Activated effector memory CD4-positive, alpha-beta T cell treated with anti-CD3 and anti-CD28 coated beads, Interleukin-2, amount 50 U/mL, for 16 hours (primary cell): ENCODE data around the gene MIAT.

ENCODE experiments used
- DNase-seq: peaks from one replicate; pipeline ENCODE4 v3.0.0-alpha.2; 2020

MIAT gene

DNA sequence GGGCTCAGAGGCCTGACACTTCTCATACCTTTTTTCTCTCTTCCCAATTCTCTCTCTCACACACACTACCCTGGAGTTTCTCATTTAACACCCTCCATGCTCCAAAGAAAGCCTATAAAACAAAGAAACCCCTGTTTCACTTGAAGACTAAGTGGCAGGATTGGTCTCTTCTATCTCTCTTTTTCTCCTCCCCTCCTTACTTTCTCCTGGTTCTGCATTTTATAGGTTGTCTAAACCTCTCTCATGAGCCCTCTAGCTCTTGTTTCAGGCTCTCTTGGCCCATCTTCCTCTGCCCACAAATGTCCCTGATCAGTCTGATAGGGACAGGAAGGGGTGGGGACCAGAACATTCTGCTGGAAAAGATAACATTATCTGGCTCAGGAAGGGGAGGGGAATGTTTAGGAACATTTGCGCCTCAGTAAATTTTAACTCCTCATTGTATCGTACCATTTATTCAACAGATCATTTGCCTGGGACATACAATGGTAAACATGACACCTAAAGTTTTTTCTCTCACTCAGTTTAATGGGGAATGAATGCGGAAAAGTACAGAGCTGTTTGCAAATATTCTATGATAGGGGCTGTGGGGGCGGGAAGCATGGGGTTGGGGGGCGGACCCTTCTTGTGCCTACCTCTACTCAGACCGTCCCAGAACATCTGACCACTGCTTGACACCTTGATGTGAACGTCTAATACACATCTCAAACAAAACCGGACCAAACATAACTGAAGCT lies 24.8 kb upstream of the MIAT start:
- no peak for DNase-seq

DNA sequence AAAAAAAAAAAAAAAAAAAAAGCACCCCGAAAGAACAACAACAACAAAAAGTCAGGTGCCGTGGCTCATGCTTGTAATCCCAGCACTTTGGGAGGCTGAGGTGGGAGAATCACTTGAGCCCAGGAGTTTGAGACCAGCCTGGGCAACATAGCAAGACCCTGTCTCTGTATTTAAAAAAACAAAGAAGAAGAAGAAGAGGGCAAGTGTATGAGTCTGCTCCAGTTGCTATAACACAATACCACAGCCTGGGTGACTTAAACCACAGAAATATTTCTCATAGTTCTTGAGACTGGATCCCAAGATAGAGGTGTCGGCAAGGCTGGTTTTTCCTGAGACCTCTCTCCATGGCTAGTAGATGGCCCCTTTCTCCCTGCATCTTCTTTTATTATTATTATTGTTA lies 23.2 kb upstream of the MIAT start:
- no peak for DNase-seq

DNA sequence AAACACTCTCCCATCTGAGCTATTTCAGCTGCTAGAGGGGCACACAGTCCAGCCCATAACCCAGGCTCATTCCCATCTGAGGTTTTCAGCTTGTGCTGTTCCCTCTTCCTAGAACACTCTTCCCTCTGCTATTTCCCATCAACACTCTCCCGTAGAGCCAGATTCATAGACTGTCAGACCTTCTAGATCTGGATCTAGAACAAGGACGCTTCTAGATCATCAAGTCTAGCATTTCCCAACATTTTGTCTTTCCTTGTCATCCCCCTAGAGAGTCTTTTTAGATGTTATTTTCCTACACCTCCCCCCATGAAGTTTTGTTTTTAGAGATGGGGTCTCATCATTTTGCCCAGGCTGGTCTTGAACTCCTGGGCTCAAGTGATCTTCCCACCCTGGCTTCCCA lies 22.3 kb upstream of the MIAT start:
- no peak for DNase-seq

GRCh38 chr22:26636296-26636695 lies 21.1 kb upstream of the MIAT start:
- DNase-seq: no peak

- DNase-seq: peak; percentile 93
These were observed 14.6 kb upstream of the MIAT start for GRCh38 chr22:26642465-26643417.

- no peak for DNase-seq
These were observed 13.8 kb upstream of the MIAT start for GRCh38 chr22:26643418-26644100.

DNA sequence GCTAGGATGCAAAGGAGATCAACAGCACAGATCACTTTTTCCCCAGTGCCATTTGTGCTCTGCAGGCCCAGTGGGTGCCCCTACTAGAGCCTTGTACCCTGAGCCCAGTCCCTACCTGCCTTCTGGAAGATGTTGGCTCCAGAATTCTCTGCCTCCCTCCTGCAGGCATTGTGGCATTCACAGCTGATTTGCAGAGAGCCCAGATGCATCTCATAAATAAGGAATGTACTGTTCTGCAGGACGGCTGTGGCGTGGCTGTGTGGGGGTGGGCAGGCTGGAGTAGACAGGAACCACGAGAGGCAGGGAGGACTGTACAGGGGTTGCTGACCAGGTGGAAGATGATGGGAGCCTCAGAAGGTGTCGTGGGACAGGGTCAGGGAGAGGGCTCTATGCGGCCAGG lies 11.2 kb upstream of the MIAT start:
- DNase-seq: no peak

- peak; percentile 74 for DNase-seq
These were observed 9.3 kb upstream of the MIAT start for GRCh38 chr22:26648011-26648497.

DNA sequence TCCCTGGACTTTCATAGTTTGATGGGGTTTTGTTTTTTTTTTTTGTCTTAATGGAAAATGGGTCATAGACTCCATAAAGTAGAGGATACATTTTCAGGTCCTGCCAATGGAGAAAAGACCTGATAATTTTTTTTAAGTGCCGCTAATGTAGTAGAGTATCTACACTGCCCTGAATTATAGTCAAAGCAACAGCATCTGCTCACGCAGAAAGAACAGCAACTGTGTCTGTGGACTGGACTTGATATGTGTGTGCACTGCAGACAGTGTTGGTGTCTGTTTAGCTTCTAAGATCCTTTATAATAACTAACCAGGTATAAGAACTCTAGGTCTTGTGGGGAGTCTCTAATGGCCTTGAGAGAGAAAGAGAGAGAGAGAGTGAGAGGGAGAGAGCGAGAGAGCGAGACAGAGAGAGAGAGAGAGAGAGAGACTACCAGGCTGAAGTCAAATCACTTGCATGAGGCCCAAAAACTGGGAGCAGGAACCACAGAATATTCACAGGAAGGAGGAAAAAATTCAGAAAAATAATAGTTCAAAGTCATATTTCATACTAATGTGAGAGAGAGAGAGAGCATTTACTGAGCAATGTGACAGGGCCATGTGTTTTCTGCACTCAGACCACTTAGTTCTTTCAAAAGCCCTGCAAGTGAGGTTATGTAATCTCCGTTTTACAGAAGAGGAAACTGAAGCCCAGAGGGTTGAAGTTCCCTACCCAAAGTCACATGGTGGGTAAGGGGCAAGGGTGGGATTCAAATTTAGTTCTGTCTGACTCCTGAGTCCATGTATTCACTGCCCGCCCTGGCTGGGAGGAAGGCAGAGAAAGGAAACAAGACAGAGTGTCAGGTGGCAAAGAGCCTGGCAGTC lies 8.6 kb upstream of the MIAT start:
- DNase-seq: no peak

DNA sequence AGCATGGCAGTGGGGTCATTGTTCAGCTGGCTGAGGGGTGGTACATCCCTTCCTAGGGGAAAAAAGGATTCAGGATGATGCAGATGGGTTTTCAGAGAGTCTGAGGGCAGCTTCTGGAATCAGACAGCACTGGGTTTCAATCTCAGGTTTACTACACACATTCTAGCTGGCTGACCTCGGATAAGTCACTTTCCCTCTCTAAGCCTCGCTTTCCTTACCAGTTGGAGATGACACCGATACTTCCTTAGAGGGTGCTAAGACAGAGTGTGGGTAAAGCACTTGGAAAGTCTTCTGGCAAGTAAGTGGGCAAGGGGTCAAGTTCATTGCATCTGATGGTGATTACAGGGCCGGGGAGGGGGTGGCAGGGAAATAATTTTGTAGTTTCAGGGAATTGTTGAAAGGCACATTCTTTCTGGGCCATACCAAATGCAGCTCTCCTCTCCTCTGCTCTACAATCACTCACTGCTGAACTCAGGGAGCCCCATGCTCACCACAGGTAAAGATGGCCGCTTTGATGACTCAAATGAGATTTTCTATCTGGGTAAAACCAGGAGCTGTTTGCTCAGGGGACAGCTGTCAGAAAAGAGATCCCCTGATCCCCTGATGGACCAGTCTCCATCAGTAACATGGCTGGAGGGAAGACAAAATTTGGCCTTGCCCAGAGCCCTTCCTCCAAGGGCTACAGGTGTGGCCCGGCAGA lies 6.5 kb upstream of the MIAT start:
- DNase-seq: no peak

GRCh38 chr22:26651815-26652214 lies 5.6 kb upstream of the MIAT start:
- no peak for DNase-seq

DNA sequence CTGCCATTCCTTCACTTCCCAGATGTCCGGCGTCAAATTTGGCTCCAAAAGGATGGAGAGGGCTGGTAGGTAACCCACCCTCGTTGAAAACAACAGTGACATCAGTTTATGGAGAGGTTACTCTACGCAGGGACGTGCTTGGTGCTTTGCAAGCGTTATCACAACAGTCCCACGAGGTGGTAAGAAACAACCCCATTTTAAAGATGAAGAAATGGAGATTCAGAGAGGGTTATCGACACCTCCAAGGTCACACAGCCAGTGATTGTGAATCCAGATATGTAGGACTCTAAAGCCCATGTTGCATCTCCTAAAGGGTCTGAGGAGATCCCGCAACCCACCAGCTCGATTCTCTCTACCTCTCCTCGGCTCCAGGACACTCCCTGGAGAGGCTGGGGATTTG lies 773 bp downstream of the MIAT start:
- DNase-seq: no peak

DNA sequence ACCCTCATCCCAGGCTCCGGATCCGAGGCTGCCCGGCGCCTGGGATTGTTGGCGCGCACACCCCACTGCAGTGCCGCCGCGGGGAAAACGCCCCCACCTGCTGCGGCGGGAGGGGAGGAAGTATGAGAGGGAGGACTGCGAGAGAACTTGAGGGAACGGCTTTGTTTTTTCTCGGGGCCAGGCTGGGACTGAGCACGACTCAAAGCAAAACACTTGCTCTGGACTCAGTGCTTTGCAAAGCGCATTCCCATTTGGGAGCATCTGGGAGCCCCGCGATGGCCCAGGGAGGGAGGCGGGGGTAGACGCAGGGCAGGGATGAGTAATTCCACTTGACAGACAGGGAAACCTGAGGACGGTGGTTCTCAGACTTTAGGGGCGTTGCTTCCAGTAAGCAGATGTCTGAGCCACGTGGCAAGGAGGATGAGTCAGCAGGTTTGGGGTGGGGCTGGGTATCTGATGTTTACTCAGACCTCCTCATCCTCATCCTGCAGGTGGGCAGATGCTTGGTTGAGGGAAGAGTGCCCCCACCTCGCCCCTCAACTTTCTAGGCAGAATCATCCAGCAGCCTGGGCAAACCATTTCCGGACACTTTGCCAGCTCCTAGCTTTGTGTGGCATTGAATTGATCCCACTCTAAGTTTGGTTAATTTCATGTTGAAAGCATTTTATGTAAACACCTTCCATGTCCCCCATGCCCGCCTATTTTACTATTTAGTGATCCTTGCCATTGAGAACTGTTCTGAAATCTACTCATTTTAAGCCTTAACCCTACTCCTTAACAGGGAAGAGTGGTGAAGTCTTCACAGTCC lies 1.5 kb downstream of the MIAT start:
- DNase-seq: peak; percentile 93

GRCh38 chr22:26660356-26660755 lies 3.0 kb downstream of the MIAT start:
- DNase-seq: no peak

DNA sequence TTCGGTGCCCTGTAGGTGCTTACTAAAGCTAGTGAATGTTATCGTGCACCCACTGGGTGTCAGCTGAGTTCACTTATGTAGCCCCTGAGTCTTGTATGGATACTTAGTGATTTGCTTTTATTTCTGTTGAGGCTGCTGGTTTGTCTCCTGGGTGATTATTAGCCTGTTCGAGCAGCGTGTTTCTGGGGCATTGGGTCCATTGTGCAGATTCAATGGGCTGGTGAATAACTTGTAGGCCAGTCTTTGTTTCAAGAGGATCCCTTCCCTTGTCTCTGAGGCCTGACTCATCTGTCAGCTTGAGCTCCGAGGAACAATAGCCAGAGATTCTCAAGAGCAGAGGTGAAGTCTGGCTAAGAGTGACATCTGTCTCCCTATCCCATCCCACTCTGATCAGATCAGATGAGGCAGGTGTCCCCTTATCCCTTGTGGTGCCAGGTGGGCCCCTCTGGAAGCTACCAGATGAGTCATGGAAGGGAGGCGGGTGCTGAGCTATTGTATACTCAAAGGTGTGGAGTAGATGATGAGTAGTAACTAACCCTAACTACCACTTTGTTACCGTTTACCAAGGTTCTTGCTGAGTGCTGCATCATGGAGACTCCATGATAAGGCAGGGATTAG lies 3.7 kb downstream of the MIAT start:
- DNase-seq: no peak

GRCh38 chr22:26662160-26662559 lies 4.8 kb downstream of the MIAT start:
- no peak for DNase-seq

DNA sequence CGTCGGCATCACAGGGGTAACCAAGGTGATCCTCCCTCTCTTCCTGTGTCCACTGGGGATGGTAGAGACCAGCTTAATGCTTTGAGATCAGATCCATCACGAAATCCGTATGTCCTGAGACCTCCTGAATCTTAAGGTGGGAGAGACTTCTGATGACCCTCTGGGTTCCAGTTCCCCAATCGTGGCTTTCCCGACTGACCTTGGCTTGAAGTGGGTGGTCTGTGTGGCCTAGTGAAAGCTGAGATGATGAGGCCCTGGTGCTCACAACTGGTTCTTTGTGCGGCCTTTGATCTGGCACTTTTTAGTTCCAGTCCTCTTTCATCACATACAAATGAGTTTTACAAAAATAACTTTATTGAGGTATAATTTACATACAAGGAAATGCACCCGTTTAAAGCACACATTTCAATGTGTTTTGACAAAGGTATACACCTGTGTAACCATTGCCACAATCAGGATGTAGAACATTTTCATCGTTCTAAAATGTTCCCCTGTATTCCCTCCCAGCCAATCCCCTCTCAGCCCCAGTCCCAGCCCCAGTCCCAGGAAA lies 6.1 kb downstream of the MIAT start:
- no peak for DNase-seq

- DNase-seq: no peak
These were observed 8.4 kb downstream of the MIAT start for GRCh38 chr22:26665813-26666231.

DNA sequence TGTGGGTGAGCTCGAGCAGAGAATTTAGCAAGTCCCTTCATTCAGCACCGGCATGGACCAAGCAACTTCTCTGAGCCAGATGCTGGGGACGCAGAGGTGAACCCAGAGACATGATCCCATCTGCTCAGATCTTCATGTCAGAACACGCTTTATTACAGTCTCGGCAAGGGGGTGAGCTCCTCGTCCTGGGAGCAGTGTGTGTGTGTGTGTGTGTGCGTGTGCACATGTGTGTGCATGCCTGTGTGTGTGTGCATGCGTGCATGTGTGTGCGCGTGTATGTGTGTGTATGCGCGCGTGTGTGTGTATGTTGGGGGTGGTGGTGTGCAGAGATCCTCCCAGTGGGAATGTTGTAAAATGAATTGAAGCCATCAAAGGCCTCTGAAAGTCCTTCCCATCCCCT lies 9.8 kb downstream of the MIAT start:
- DNase-seq: no peak

DNA sequence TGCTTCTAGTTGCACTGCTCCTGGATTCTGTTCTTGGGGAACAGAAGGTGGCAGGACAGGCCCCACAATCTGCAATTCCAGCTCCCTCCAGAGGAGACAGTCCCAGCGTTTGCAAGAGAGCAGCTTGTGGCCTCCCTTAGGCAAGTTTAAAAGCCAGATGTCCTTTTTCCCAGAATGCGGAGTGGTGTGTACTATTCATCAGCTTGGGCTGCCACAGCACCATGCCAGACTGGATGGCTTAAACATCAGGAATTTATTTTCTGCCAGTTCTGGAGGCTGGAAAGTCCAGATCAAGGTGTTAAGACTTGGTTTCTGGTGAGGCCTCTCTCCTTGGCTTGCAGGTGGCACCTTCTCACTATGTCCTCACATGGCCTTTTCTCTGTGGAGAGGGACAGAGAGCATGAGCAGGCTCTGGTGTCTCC lies 11.7 kb downstream of the MIAT start:
- DNase-seq: no peak
